GM12878 (cell line): ENCODE measurements around the gene HRG. TPM values are rescaled to one million over a fixed set of nuclear protein-coding genes. Genes with fewer than 3 reads are reported as not detected.

ENCODE experiments used
- ATAC-seq: fragments of 200-7000 bp; cut with Tn5 transposase; 3 replicates; pipeline ENCODE4 v1.9.1; 2020; ENCODE audit warnings: mild to moderate bottlenecking, moderate library complexity
- BruUV-seq: library from RNA; stranded (reverse); fragments of 400-500 nt; replicated peaks from 2 replicates; lab custom pipeline; 2021; lab: Mats Ljungman, UMichigan
- CTCF ChIA-PET: fragments of 300-600 bp; sonication (Branson Sonifier 250); formaldehyde crosslinking; extraction: SDS; loops from one replicate; lab custom pipeline; 2021; ENCODE audit warnings: inconsistent platforms; lab: Yijun Ruan, JAX
- POLR2A ChIA-PET: fragments of 350-600 bp; formaldehyde crosslinking; extraction: SDS; loops from one replicate; lab custom pipeline; 2021; ENCODE audit warnings: inconsistent platforms; lab: Charles Lee
- RAD21 ChIA-PET: fragments of 300-600 bp; sonication (Branson Sonifier 250); formaldehyde crosslinking; loops from one replicate; lab custom pipeline; 2023; ENCODE audit warnings: antibody characterized with exemption; ENCODE audit not compliant: unreplicated experiment; lab: Charles Lee
- SMC1A ChIA-PET: fragments of 300-600 bp; sonication (Branson Sonifier 250); formaldehyde crosslinking; loops from one replicate; lab custom pipeline; 2023; ENCODE audit not compliant: unreplicated experiment, uncharacterized antibody; lab: Charles Lee
- DNase-seq: peaks from one replicate; pipeline ENCODE4 v3.0.0-alpha.2; 2011; ENCODE audit warnings: low read depth, low spot score
- FAIRE-seq: peaks from 3 replicates; lab custom pipeline; 2011; peaks lifted over from hg19 to GRCh38; lab: Jason Lieb, UNC
- H2AFZ ChIP-seq: 2 replicates; pipeline ENCODE4 v1.6.0; 2011; ENCODE audit warnings: low read depth, low read length, control low read depth; ENCODE audit not compliant: control insufficient read depth
- H3K27ac ChIP-seq: 2 replicates; pipeline ENCODE4 v1.5.1; 2011; ENCODE audit warnings: control low read depth; ENCODE audit not compliant: control insufficient read depth, insufficient read depth
- H3K27me3 ChIP-seq, 2 experiments: replicated peaks in 1 of 2; 2 replicates each; pipeline versions ENCODE4 v1.6.0 to v1.6.1; 2011; ENCODE audit warnings: low read length in 1 of 2; ENCODE audit not compliant: control insufficient read depth in 2 of 2, insufficient read depth in 2 of 2
- H3K36me3 ChIP-seq, 2 experiments: 2 replicates each; pipeline ENCODE4 v1.5.1; 2011; ENCODE audit warnings: low read length in 1 of 2; ENCODE audit not compliant: control insufficient read depth in 2 of 2, insufficient read depth in 2 of 2
- H3K4me1 ChIP-seq: 2 replicates; pipeline ENCODE4 v1.6.1; 2011; ENCODE audit warnings: mild to moderate bottlenecking, low read length, moderate library complexity, mixed read lengths; ENCODE audit not compliant: control insufficient read depth, insufficient read depth
- H3K4me2 ChIP-seq: 2 replicates; pipeline ENCODE4 v1.6.0; 2011; ENCODE audit warnings: control low read depth; ENCODE audit not compliant: control insufficient read depth, insufficient read depth
- H3K4me3 ChIP-seq: fragments of 200-600 bp; sonication (generic); 2 replicates; pipeline ENCODE4 v1.5.1; 2016
- H3K79me2 ChIP-seq: 2 replicates; pipeline ENCODE4 v1.6.0; 2011; ENCODE audit warnings: low read length; ENCODE audit not compliant: control insufficient read depth, insufficient read depth
- H3K9ac ChIP-seq: 2 replicates; pipeline ENCODE4 v1.8.0; 2011; ENCODE audit warnings: low read length, control low read depth, mixed read lengths; ENCODE audit not compliant: control insufficient read depth, insufficient read depth
- H3K9me3 ChIP-seq: replicated peaks from 3 replicates; pipeline ENCODE4 v1.5.1; 2011; ENCODE audit warnings: mild to moderate bottlenecking, low read length; ENCODE audit not compliant: control insufficient read depth, insufficient read depth
- H4K20me1 ChIP-seq: 2 replicates; pipeline ENCODE4 v1.6.0; 2011; ENCODE audit not compliant: control insufficient read depth, insufficient read depth
- CEBPB ChIP-seq, 2 experiments: fragments of 150-350 bp in 1 of 2; IDR thresholded peaks; 2 replicates each; pipeline ENCODE4 v1.6.1; 2012 to 2014; ENCODE audit warnings: low read depth in 2 of 2, low read length in 2 of 2, borderline replicate concordance in 1 of 2, inconsistent platforms in 1 of 2
- EED ChIP-seq: sonication (generic); IDR thresholded peaks from 2 replicates; pipeline ENCODE4 v1.6.1; 2016; ENCODE audit warnings: antibody characterized with exemption, low read depth
- FOXK2 ChIP-seq: fragments of 450-650 bp; IDR thresholded peaks from 2 replicates; pipeline ENCODE4 v1.6.1; 2017; ENCODE audit warnings: mild to moderate bottlenecking, moderate library complexity
- HDAC2 ChIP-seq: fragments of 200-600 bp; sonication (generic); IDR thresholded peaks from 2 replicates; pipeline ENCODE4 v1.6.1; 2017
- IKZF2 ChIP-seq, 2 experiments: fragments of 450-650 bp; IDR thresholded peaks; 2 replicates each; pipeline ENCODE4 v1.6.1; 2017; ENCODE audit warnings: mild to moderate bottlenecking in 2 of 2, moderate library complexity in 2 of 2
- JUND ChIP-seq: IDR thresholded peaks from 2 replicates; pipeline ENCODE4 v1.6.1; 2012; ENCODE audit warnings: low read depth, mild to moderate bottlenecking, low read length, improper control_type of control experiment, moderate library complexity
- MAX ChIP-seq: IDR thresholded peaks from 2 replicates; pipeline ENCODE4 v1.6.1; 2012; ENCODE audit warnings: low read depth, low read length, improper control_type of control experiment
- TCF7 ChIP-seq: IDR thresholded peaks from 2 replicates; pipeline ENCODE4 v1.6.1; 2014; ENCODE audit warnings: antibody characterized with exemption, borderline replicate concordance
- ZBTB11 ChIP-seq: fragments of 450-650 bp; formaldehyde crosslinking; IDR thresholded peaks from 2 replicates; pipeline ENCODE4 v1.5.0; 2022; ENCODE audit warnings: mild to moderate bottlenecking, missing genetic modification characterization
- ZBTB33 ChIP-seq: fragments of 450-650 bp; IDR thresholded peaks from 2 replicates; pipeline ENCODE4 v1.6.1; 2017; ENCODE audit warnings: mild to moderate bottlenecking
- WGBS: methylation state at CpG from one replicate; pipeline ENCODE4 v1.1.6; 2016; ENCODE audit warnings: low lambda C conversion rate; ENCODE audit not compliant: insufficient replicate concordance, insufficient coverage; ENCODE audit errors: missing lambda C conversion rate; 5-methylcytosine and 5-hydroxymethylcytosine counted together
- in situ Hi-C: fragments of 300-500 bp; cut with MboI; formaldehyde crosslinking; loops from 9 replicates; pipeline ENCODE4 v1.14.3; 2018; ENCODE audit warnings: mixed read lengths
- intact Hi-C: fragments of 100-400 bp; cut with micrococcal nuclease; formaldehyde crosslinking; loops from one replicate; pipeline ENCODE4 v1.14.2; 2022; ENCODE audit not compliant: unreplicated experiment
- polyA plus RNA-seq, 11 experiments: library from polyadenylated mRNA; depleted of rRNA in 4 of 11; unstranded in 6 of 11; stranded (reverse) in 5 of 11; fragments of >200 nt; fragmentation: Nextera tagmentation in 4 of 11; fragmentation: Illumina TruSeq in 1 of 11; extraction: Ambion mirVana in 4 of 11; extraction: Trizol in 1 of 11; gene quantifications; 1 replicate in 1 of 11; 2 replicates in 10 of 11; pipeline versions ENCODE4 v1.2.1 to v1.2.3, GENCODE V29; 2011 to 2016; ENCODE audit warnings: inconsistent platforms in 2 of 11, missing spikeins in 2 of 11, low read depth in 1 of 11
- total RNA-seq, 4 experiments: library from RNA; depleted of rRNA in 3 of 4; stranded (reverse); fragments of >200 nt in 3 of 4; fragmentation: Illumina TruSeq in 1 of 4; extraction: Trizol in 1 of 4; gene quantifications; 2 replicates each; pipeline versions ENCODE4 v1.2.1 to v1.2.3, GENCODE V29; 2013 to 2021
- TF ChIP-seq, protein P1 (sequence below): IDR thresholded peaks from 2 replicates; pipeline ENCODE4 v1.6.1; 2012; ENCODE audit warnings: low read length, inconsistent platforms

The HRG gene
- total and polyA plus RNA-seq, 10 of the 15 experiments (the other 5 are each of a cell fraction or from before 2014, with no cell fraction given): 0.21 TPM; not detected in 9

GRCh38 chr3:186621894-186622650, 43.7 kb upstream of the HRG start:
- no peak for DNase-seq
- H3K4me2 ChIP-seq: no peak overlapping the region
- 40% methylated on average over 7 of the region's 7 CpGs for whole genome bisulfite sequencing
- H3K9ac ChIP-seq: no peak overlapping the region
- no TSS peak for BruUV-seq
- ChIA-PET POLR2A (interaction anchor here (0.6 kb wide), 1 partner anchor 294 kb away, joined by 6 read pairs; no protein-coding TSS in a partner anchor), RAD21 (no interaction called here), SMC1A (interaction anchor here (0.9 kb wide), 1 partner anchor 28 kb away, joined by 3 read pairs; no protein-coding TSS in a partner anchor), CTCF (interaction anchor here (1.2 to 2.0 kb wide), 2 partner anchors 30 to 199 kb away, joined by 3 to 5 read pairs; no protein-coding TSS in a partner anchor)
- H3K27ac ChIP-seq: no peak overlapping the region
- no peak for FAIRE-seq
- H3K79me2 ChIP-seq: no peaks in the 10 kb centered on the region
- H3K27me3 ChIP-seq: no peaks in the 10 kb centered on the region; a peak in 3 of 4 replicates
- no peak overlapping the region for H2AFZ ChIP-seq
- H3K4me3 ChIP-seq: no peak overlapping the region
- H3K4me1 ChIP-seq: no peaks in the 10 kb centered on the region; the same call in 1 of the 2 replicates
- no peak for ATAC-seq
- in situ Hi-C loops (no loop called here), intact Hi-C loops (no loop called here)
- H3K36me3 ChIP-seq: no peaks in the 10 kb centered on the region
- H3K9me3 ChIP-seq: no peaks in the 10 kb centered on the region
- H4K20me1 ChIP-seq: no peaks in the 10 kb centered on the region
- TF ChIP-seq CEBPB (IDR thresholded peaks at IDR 0.05; ENCODE audit: borderline replicate concordance in 1 of 2, low read depth in 2 of 2, low read length in 2 of 2): no peak
- TF ChIP-seq JUND: no peak
- TF ChIP-seq EED: no peak
- no peak for TF ChIP-seq ZBTB11 (CRISPR knock-in tag)
- TF ChIP-seq HDAC2: no peak
- no peak for TF ChIP-seq TCF7
- TF ChIP-seq IKZF2 (IDR thresholded peaks at IDR 0.05): no peak
- TF ChIP-seq MAX: no peak
- TF ChIP-seq ZBTB33: no peak
- TF ChIP-seq, protein P1, sequence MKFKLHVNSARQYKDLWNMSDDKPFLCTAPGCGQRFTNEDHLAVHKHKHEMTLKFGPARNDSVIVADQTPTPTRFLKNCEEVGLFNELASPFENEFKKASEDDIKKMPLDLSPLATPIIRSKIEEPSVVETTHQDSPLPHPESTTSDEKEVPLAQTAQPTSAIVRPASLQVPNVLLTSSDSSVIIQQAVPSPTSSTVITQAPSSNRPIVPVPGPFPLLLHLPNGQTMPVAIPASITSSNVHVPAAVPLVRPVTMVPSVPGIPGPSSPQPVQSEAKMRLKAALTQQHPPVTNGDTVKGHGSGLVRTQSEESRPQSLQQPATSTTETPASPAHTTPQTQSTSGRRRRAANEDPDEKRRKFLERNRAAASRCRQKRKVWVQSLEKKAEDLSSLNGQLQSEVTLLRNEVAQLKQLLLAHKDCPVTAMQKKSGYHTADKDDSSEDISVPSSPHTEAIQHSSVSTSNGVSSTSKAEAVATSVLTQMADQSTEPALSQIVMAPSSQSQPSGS: no peak
- TF ChIP-seq FOXK2: no peak
